Stomach smooth muscle (tissue), 2 donors: Measurements from ENCODE around the gene TRAPPC6A.
"Not testable (repeated sequence)": the region's sequence is repeated elsewhere in the genome, so short reads cannot be mapped to it uniquely, and the experiment has no call there.

Experiments used
- H3K27ac ChIP-seq: one replicate; pipeline ENCODE4 v1.7.0; 2013; ENCODE audit warnings: mild to moderate bottlenecking, low read length, inconsistent platforms
- H3K27me3 ChIP-seq, 2 donors: one replicate each; pipeline ENCODE4 v1.7.0; 2013; ENCODE audit warnings: low read length in 2 of 2; ENCODE audit not compliant: insufficient read depth in 2 of 2, control insufficient read depth in 1 of 2
- H3K36me3 ChIP-seq, 2 donors: one replicate each; pipeline ENCODE4 v1.7.0; 2013; ENCODE audit warnings: low read length in 2 of 2; ENCODE audit not compliant: control insufficient read depth in 2 of 2, insufficient read depth in 2 of 2
- H3K4me1 ChIP-seq: one replicate; pipeline ENCODE4 v1.7.0; 2013; ENCODE audit warnings: low read length; ENCODE audit not compliant: control insufficient read depth, insufficient read depth
- H3K4me3 ChIP-seq, 2 donors: one replicate each; pipeline ENCODE4 v1.7.0; 2013; ENCODE audit warnings: low read length in 2 of 2
- H3K9ac ChIP-seq, 2 donors: one replicate each; pipeline ENCODE4 v1.7.0; 2013; ENCODE audit warnings: low read length in 2 of 2, mild to moderate bottlenecking in 1 of 2
- H3K9me3 ChIP-seq, 2 donors: one replicate each; pipeline ENCODE4 v1.7.0; 2013; ENCODE audit warnings: low read length in 2 of 2; ENCODE audit not compliant: control insufficient read depth in 2 of 2
- donor health status: healthy.
- donor health status: Pancreatic carcinoma.

Gene TRAPPC6A

DNA sequence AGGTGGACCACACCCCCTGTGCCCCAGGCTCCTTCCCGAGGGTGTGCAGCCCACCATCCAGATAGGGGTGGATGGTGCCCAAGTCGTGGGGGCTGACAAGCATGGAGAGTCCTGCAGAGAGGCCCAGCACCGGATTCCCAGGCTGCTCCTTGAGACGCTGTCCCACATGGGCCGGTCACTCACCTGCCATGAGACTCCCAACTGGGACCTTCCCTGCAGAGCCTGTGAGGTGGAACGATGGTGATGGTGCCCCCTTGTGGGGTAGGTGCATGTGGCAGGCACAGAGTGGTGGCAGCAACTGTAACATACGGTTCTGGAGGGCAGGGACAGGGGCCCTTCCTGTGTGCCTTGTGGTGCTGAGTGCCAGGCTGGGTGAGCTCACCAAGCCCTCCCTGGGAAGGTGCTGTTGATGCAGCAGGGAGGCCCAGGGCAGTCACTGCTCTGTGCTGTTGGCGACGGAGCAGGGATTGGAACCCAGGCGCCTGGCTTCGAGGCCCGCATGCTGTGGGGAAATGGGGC lies 52.0 kb downstream of the TRAPPC6A start:
- peaks cover 2 to 3% of the 10 kb centered on the region in 2 donors for H3K36me3 ChIP-seq
- no peaks in the 10 kb centered on the region for H3K27me3 ChIP-seq
- H3K4me3 ChIP-seq: no peak overlapping the region
- H3K4me1 ChIP-seq: no peaks in the 10 kb centered on the region
- H3K27ac ChIP-seq: no peak overlapping the region
- no peaks in the 10 kb centered on the region for H3K9me3 ChIP-seq
- no peak overlapping the region for H3K9ac ChIP-seq

DNA sequence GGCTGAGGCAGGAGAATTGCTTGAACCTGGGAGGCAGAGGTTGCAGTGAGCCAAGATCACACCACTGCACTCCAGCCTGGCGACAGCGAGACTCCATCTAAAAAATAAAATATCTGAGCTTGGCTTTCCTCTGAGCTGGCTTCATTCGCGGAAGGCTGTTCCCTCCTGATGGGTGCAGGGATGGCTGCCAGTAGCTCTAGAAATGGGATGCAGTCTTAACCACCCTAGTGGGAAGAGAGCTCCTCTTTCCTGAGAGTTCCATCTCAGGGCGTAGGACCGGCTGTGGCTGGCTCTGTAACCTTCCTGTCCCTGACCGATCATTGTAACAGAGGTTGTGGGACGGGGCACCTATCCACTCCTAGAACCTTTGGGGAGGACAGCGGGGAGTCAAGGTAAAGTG lies 52.7 kb downstream of the TRAPPC6A start:
- Histone ChIP-seq H3K9me3 (no peaks in the 10 kb centered on the region), H3K4me3 (no peak overlapping the region), H3K36me3 (peaks cover 2 to 3% of the 10 kb centered on the region in 2 donors), H3K27me3 (no peaks in the 10 kb centered on the region), H3K4me1 (no peaks in the 10 kb centered on the region), H3K9ac (no peak overlapping the region), H3K27ac (no peak overlapping the region)

DNA sequence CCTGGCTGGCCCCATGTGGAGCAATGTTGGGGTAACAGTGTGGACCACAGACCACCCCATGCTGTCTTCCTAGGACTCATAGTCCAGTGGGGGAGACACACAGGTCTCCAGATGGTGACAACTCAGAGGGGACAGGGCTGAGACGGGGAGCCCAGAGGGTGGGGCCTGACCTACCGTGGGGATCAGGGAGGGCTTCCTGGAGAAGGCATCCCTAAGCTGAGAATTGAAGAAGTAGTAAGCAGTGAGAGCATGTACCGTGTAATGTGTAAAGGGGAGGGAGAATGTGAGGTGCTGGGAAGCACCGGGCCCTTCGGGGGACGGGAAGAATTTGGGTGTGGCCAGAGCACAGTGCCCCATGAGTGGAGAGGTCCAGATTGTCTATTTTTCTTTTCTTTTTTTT lies 54.0 kb downstream of the TRAPPC6A start:
- H3K9me3 ChIP-seq: no peaks in the 10 kb centered on the region
- H3K4me3 ChIP-seq: no peak overlapping the region
- no peaks in the 10 kb centered on the region for H3K27me3 ChIP-seq
- no peak overlapping the region for H3K27ac ChIP-seq
- H3K36me3 ChIP-seq: peaks cover 2 to 3% of the 10 kb centered on the region in 2 donors
- no peaks in the 10 kb centered on the region for H3K4me1 ChIP-seq
- no peak overlapping the region for H3K9ac ChIP-seq

DNA sequence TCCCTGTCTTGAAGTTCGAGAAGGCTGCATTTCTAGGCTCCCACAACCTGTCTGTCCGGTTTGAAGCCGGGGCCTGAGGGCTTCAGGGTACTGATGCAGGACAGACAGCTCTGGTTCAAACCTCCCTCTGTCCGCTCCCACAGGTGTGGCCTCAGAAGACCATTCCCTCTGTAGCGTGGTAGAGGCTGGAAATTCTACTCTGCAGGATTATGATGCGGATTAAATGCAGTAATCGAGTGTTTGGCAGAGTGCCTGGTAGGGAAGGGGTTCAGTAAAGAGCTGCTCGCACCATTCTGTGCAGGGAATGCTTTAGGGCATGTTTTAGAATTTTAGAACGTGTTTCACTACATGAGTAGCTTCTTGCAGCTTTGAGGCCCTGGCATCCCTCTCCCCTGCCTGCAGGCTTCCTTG lies 54.6 kb downstream of the TRAPPC6A start:
- Histone ChIP-seq H3K27ac (no peak overlapping the region), H3K4me1 (no peaks in the 10 kb centered on the region), H3K4me3 (no peak overlapping the region), H3K36me3 (peaks cover 0 to 2% of the 10 kb centered on the region in 2 donors), H3K27me3 (no peaks in the 10 kb centered on the region), H3K9me3 (no peaks in the 10 kb centered on the region), H3K9ac (no peak overlapping the region)

DNA sequence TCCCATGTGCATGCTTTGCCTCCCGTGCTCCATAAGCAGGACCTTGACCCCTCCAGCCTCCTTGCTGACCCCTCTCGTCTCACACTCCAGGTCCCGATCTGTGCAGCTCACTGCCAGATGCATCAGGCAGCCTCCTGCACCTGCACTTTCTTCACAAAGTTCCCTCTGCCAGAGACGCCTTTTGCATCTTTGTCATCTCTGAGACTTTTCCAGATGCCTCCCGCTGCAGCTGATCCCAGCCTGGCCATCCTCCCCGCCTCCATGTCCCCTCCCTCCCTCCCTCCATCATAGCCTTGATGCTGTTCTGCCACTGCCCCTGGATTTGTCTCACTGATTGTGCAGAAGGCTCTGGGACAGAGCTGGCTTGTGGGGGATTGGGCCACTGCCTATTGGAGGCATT lies 55.2 kb downstream of the TRAPPC6A start:
- Histone ChIP-seq H3K9me3 (no peaks in the 10 kb centered on the region), H3K4me3 (no peak overlapping the region), H3K36me3 (peaks cover 0 to 2% of the 10 kb centered on the region in 2 donors), H3K9ac (no peak overlapping the region), H3K4me1 (no peaks in the 10 kb centered on the region), H3K27ac (no peak overlapping the region), H3K27me3 (no peaks in the 10 kb centered on the region)

DNA sequence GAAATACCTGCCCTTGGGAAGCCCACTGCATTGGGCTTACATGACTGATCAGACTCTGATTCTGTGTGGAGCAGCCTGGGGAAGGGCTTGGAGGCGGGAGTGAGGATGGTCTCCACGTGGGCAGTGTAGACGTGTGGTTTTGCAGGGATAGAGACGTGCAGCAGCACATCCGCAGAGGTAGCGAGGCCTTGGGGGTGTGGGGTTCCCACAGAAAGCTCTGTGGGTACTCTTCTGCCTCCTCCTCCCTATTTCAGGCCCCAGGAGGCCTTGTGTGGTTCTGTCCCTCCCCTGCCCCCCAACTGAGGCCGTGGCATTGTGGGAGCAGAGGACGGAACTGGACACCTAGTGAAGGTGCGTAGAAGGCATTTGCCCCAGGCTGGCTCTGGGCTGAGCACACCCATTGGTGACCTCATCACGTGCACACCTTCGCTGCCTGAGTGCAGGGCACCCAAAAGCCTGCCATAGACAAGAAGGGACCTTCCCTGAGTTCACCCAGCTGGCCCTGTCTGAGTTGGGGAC lies 56.2 kb downstream of the TRAPPC6A start:
- Histone ChIP-seq H3K27me3 (no peaks in the 10 kb centered on the region), H3K4me1 (peaks cover 5% of the 10 kb centered on the region), H3K4me3 (no peak overlapping the region), H3K9ac (no peak overlapping the region), H3K27ac (no peak overlapping the region), H3K36me3 (peaks cover 0 to 2% of the 10 kb centered on the region in 2 donors), H3K9me3 (no peaks in the 10 kb centered on the region)

DNA sequence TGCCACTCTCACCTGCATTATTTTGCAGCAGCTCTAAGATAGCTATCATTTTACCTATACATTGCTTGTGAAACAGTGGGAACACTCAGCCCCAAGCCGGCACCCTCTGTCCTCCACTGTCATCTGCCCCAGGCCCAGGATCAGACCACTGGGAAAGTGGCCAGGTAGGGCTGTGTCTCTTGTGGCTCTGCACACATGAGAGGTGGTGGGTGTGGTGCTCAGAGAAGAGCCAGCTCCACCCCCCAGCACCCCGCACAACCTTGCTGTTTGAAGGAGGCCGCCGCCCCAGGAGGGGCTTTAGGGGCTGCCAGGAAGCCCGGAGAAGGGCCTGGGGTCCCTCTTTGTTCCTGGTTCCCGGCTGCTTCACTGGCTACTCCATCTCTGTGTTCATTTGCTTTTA lies 58.5 kb downstream of the TRAPPC6A start:
- H3K36me3 ChIP-seq: peaks cover 0 to 2% of the 10 kb centered on the region in 2 donors
- no peak overlapping the region for H3K27ac ChIP-seq
- peaks cover 5% of the 10 kb centered on the region for H3K4me1 ChIP-seq
- no peak overlapping the region for H3K9ac ChIP-seq
- no peaks in the 10 kb centered on the region for H3K9me3 ChIP-seq
- no peaks in the 10 kb centered on the region for H3K27me3 ChIP-seq
- H3K4me3 ChIP-seq: no peak overlapping the region

DNA sequence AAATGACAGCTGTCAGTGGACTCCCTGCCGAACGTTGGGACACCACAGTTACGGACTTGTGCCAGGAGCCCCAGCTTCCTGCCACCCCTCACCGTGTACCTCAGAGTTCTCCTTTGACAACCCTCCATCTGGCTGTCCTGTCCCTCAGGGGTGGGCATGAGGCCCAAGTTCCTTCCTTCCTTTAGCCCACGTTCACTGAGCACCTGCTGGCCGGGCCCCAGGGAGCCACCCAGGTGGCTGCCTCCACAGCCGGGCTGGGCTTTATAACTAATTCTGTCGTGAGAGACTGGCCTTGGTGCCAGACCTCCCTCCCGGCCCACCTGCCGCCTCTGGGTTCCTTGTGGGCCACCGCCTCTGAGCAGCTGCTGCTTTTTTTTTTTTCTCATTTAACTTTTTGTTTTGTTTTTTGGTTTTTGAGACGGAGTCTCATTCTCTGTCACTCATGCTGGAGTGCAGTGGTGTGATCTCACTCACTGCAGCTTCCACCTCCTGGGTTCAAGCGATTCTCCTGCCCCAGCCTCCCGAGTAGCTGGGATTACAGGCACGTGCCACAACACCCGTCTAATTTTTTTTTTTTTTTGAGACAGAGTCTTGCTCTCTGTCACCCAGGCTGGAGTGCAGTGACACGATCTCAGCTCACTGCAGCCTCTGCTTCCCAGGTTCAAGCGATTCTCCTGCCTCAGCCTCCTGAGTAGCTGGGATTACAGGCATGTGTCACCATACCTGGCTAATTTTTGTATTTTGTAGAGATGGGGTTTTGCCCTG lies 59.3 kb downstream of the TRAPPC6A start:
- not testable (repeated sequence) for H3K9ac ChIP-seq, H3K9me3 ChIP-seq, H3K4me3 ChIP-seq, H3K27me3 ChIP-seq, H3K36me3 ChIP-seq, H3K27ac ChIP-seq, H3K4me1 ChIP-seq

DNA sequence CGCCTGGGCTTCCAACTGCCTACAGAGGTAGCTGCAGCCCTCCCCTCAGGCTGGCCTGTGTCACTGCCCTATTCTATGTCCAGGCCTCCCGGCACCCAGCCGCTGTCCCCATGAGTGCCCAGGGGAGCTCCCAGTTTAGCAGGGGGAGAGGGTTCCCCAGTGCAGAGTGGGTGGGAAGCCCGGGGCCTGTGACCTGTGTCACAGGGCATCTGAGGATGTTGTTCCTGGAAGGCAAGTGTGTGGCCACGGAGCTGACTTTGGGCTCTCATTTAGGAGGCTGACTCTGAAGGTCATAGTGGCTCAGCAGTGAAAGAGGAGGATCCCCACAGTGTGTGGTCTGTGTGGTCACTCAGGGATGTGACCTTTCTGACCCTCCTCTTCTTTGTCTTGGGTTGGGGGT lies 59.9 kb downstream of the TRAPPC6A start:
- H3K27me3 ChIP-seq: no peaks in the 10 kb centered on the region
- H3K4me3 ChIP-seq: no peak overlapping the region
- H3K9me3 ChIP-seq: no peaks in the 10 kb centered on the region
- no peak overlapping the region for H3K9ac ChIP-seq
- peaks cover 5% of the 10 kb centered on the region for H3K4me1 ChIP-seq
- no peak overlapping the region for H3K27ac ChIP-seq
- H3K36me3 ChIP-seq: peaks cover 0 to 1% of the 10 kb centered on the region in 2 donors

DNA sequence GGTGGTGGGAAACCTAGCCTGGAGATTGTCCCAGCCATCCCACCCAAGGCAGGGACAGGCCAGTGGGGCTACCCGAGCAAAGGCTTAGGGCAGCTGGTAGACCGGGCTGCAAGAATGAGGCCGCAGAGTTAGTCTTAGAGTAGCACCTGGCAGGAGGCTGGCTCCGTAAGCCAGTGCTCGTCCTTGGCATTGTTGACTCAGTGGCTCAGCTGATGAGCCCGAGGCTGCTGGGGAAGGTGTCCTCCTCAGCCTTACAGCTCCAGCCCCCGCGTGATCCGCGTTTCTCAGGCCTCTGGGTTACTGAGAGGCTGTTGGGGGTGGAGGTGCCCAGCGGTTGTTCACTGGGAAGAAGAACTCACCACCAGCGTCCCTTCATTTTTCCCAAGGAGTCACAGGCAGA lies 60.4 kb downstream of the TRAPPC6A start:
- Histone ChIP-seq H3K9ac (no peak overlapping the region), H3K36me3 (no peaks in the 10 kb centered on the region), H3K4me3 (no peak overlapping the region), H3K27ac (no peak overlapping the region), H3K9me3 (no peaks in the 10 kb centered on the region), H3K27me3 (no peaks in the 10 kb centered on the region), H3K4me1 (peaks cover 5% of the 10 kb centered on the region)

DNA sequence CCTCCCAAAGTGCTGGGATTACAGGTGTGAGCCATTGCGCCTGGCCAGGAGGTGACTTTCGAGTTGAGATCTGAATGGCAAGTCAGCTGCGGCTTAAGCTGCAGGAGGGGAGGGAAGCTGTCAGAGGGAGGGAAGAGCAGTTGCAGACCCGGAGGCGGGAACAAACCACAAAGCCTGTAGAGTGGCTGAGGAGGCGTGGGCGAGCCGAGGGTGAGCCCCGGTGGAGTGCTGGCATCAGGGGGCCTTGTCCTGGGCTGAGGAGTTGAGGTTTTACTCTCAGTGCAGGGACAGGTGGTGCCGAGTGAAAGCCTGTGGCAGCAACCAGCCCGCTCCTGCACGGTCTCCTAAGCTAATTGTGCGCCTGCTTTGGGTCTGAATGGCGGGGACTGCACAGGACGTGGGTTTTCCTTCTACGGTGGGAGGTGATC lies 60.9 kb downstream of the TRAPPC6A start:
- no peaks in the 10 kb centered on the region for H3K27me3 ChIP-seq
- no peaks in the 10 kb centered on the region for H3K9me3 ChIP-seq
- no peak overlapping the region for H3K27ac ChIP-seq
- no peaks in the 10 kb centered on the region for H3K36me3 ChIP-seq
- no peak overlapping the region for H3K4me3 ChIP-seq
- no peak overlapping the region for H3K9ac ChIP-seq
- H3K4me1 ChIP-seq: peaks cover 5% of the 10 kb centered on the region
